A673 (cell line): ENCODE results near the gene LAMB4.

Experiments
- EZH2 ChIP-seq: fragments of 200-600 bp; sonication (generic); IDR thresholded peaks from 2 replicates; pipeline ENCODE4 v1.6.1; 2017; ENCODE audit warnings: borderline replicate concordance, low read depth, mild to moderate bottlenecking, mixed read lengths, antibody characterized with exemption, low read length; ENCODE audit not compliant: poor library complexity, severe bottlenecking
- TF ChIP-seq, protein P1 (sequence below): fragments of 300-800, 200-600 bp; sonication (generic); conservative IDR thresholded peaks from 2 replicates; pipeline ENCODE4 v1.5.1; 2017; ENCODE audit warnings: low read depth, mild to moderate bottlenecking, antibody characterized with exemption, low read length, moderate library complexity, mixed read lengths

DNA sequence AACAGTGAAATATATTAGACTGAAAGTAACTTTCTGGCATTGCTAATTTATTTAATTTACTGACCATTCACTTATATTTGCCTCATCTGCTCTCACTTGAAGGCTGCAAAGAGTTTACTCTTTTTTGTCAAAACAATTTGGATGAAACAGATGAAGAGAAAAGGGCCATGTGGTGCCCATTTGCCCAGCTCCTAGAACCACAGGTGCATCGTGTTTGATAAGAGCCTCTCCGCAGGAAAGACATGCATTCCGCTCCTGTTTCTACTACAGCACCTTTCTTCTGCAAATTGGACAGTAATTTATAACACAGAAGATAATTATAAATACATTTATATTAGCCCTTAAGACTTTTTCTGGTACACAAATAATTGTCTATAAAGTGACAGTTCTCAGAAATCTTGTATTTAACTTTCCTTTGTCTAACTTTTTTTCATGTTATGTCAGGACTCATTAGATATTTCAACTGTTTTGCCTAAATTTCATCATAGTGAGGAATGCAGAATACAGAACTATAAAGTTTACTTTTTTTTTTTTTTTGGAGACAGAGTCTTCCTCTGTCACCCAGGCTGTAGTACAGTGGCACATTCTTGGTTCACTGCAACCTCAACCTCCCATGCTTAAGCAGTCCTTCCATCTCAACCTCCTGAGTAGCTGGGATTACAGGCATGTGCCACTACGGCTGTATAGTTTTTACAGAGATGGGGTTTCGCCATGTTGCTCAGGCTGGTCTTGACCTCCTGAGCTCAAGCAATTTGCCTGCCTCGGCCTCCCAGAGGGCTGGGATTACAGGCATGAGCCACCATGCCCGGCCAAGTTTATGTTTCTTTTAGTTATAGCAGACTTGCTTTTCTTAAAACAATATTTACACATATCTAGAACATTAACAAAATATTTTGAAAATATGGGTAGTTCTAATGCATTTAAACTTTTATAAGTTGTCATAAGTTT lies 869 bp downstream of the LAMB4 start:
- TF ChIP-seq, protein P1, sequence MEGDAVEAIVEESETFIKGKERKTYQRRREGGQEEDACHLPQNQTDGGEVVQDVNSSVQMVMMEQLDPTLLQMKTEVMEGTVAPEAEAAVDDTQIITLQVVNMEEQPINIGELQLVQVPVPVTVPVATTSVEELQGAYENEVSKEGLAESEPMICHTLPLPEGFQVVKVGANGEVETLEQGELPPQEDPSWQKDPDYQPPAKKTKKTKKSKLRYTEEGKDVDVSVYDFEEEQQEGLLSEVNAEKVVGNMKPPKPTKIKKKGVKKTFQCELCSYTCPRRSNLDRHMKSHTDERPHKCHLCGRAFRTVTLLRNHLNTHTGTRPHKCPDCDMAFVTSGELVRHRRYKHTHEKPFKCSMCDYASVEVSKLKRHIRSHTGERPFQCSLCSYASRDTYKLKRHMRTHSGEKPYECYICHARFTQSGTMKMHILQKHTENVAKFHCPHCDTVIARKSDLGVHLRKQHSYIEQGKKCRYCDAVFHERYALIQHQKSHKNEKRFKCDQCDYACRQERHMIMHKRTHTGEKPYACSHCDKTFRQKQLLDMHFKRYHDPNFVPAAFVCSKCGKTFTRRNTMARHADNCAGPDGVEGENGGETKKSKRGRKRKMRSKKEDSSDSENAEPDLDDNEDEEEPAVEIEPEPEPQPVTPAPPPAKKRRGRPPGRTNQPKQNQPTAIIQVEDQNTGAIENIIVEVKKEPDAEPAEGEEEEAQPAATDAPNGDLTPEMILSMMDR = no peak
- TF ChIP-seq EZH2 = no peak
